Activated T-helper 9 cell treated with anti-CD3 and anti-CD28 coated beads, Interleukin-2, amount 50 U/mL, for 16 hours (primary cell): ENCODE results near the gene SLC16A11.
A peak's percentile ranks its signal among the peaks of the same experiment; 100 is the strongest.

ENCODE experiments used
- DNase-seq: peaks from one replicate; pipeline ENCODE4 v3.0.0-alpha.2; 2020; ENCODE audit warnings: low read depth

The SLC16A11 gene

GRCh38 chr17:7025245-7025644 lies 18.6 kb downstream of the SLC16A11 start:
- no peak for DNase-seq

GRCh38 chr17:7024402-7024785 lies 19.5 kb downstream of the SLC16A11 start:
- DNase-seq, result no peak

- peak; percentile 93 for DNase-seq
Observed at GRCh38 chr17:7023576-7024401, 20.1 kb downstream of the SLC16A11 start.

DNA sequence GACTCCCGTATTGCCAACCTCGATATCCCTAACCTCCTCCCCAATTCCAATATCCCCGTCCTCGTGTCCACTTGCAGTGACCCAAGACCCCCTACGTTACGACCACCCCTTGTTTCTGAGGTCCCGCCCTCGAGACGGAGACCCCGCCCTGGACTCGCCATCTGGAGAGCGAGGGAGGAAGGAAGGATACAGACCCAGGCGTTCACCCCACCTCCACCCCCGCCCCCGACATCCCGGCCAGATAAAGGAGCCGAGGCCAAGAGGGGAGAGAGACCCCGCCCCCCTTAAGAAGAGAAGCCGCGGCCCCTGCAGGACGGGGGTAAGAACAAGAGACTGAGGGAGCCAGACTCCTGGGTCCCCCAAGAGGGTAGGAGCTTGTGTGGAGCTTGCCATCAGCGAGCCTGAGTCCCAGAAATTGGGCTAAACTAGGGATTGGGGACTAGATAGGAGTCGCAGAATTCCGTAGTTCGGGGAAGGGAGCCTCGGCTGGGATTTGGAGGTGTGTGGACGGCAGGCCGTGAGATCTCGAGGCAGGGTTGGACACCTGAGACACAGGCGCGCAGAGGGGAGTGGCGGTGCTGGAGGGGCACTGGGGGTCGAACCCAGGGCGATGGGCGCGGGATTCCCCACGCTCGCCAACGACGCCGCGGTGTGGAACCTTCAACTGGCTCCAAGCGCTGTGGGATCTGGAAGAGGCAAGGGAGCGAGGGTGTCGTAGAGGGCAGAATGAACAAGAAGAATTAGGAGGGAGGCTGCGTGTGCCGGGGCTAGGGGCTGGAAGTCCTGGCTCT lies 20.9 kb downstream of the SLC16A11 start, which contains the start of gene BCL6B:
Gene BCL6B (plus strand): TSS at position 270 of the 791 bp plus-strand sequence. CDS start 622 bp downstream, outside the sequence.
- no peak for DNase-seq

DNA sequence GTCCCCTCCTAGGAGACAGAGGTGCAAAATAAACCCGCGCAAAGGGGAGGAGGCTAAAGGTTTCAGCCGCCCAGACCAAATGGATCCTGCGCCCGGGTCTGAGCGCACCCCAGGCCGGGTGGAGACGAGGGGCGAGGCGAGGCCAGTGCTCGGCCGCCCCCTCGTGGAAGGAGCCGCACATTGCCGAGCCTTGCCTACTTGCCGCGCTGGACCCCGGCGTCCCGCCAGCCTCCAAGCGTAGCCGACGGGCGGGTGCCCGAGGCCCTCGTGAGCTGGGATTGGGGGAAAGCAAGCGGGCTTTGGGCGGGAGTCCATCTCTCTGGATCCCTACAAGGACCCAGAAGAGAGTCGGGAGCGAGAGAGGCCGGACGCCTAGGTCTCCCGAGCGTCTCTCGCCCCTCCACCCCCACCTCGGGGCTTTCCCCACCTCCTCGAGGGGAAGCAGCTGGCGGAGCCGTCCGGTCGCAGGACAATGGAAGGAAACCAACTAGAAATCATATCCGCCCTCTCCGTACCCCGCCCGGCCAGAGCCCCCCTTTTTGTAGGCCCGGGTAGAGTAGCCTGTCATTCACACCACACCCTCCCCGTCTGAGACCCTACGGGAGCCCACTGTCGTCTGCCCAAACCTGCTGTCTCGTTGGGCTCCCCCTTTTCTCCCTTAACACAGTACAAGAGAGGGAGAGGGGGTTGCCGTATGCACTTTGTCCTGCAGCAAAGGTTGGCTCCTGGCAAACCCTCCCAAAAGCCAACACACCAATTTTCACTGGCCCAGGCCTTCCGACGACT lies 21.7 kb downstream of the SLC16A11 start:
- DNase-seq, result peak; percentile 72

- no peak for DNase-seq
Observed at GRCh38 chr17:7020894-7021664, 22.8 kb downstream of the SLC16A11 start.

DNA sequence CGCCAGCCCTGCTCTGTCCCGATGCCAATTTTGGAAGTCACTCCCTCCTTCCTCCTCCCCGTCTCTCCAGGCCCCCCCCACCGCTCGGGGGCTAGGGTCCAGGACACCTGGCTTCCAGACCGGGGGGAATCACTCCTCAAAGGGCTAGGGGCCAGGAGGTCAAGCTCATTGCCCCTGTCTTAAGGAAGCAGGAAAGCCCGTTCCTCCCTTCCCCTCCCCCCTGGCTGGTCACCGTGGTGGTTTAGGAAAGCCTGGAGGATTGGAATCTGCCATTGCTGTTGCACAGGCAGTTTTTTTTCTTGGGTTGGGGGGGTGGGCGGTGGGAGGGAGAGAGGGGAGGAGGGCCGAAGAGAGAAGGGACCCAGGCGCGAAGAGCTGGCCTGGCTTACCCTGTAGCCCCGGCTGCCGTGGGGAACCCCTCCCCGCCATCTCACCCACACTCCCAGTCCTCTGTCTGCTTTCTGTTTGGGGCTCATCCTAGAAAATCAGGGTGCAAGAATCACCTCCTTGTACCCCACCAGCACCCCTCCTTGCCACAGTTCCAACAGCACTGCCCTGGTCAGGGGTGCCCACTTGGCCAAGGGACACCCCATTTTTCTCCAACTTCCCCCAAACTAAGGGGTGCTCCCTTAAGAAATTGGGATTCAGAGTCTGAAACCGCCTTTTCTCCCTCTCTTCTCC lies 23.9 kb downstream of the SLC16A11 start:
- no peak for DNase-seq

DNA sequence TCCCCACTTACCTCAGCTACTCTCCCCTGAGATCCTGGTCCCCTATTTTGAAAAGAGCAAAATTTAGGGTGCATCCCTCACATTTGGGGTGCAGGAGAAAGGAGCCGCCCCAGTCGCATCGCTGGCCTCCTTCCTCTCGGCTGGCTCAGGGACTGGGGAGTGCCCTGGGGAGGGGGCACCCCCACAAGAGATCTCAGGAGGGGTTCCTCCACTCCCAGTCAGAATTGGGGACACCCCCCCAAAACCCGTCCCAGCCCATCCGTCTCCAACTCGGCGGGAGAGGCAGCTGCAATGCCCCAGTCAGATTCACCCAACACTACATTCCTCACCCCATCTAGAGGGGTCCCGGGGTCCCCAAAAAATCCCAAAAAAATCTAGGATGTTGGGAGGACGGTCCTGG lies 24.5 kb downstream of the SLC16A11 start:
- no peak for DNase-seq

GRCh38 chr17:7018331-7018964 lies 25.4 kb downstream of the SLC16A11 start:
- DNase-seq, result no peak

GRCh38 chr17:7017827-7018200 lies 26.1 kb downstream of the SLC16A11 start:
- no peak for DNase-seq

GRCh38 chr17:7016886-7017826 lies 26.7 kb downstream of the SLC16A11 start:
- DNase-seq, result no peak

DNA sequence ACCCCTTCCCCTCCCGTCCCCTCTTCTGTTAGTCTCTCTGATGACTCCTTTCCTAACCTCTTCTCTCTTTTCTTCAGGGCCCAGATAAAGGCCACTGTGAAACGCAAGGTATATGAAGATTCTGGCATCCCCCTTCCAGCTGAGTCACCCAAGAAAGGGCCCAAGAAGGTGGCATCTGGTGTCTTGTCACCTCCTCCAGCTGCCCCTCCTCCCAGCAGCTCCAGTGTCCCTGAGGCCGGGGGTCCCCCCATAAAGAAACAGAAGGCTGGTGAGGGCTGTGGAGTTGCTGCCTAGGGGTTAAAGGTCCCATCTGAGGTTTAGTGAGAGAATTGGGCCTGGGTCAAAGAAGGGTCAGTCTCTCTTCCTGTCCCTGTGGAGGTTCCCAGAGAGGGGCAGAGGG lies 27.5 kb downstream of the SLC16A11 start:
- no peak for DNase-seq

DNA sequence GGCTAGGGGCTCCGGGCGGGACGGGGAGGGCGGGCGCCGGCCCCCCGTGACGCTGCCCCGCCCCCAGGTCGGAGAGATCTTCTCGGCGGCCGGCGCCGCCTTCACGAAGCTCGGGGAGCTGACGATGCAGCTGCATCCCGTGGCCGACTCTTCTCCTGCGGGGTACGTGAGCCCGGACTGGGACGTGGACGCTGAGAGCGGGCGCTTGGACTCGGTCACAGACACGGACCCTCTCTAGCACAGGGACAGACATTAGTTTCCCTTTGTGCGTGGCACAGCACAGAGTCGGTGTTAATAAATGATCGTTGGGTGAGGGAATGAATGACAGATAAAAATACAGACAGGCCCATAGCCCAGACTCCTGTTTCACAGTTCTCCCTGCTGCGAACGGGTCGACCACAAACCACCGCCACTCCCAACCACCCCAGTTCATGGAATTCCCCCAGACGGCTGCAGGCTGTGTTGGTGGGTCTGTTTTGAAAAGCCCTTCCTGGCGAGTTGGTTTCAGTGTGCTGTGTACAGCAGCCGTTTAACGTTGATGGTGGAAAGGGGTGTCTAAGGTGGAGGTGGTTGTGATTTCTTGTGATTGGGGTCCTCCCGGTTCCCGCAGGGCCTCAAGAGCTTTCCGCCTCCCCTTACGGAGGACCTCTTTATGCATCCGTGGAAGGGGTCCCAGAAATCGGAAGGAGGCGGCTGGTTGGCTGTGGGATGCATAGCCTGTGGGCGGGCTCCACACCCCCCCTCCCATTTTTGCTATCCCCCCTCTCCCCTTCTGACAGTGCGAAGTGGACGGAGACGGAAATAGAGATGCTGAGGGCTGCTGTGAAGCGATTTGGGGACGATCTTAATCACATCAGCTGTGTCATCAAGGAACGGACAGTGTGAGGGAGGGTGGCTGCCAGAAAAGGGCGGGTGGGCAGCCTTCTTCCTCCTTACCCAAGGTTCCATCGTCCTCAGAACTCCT lies 28.6 kb downstream of the SLC16A11 start:
- peak; percentile 75 for DNase-seq

DNA sequence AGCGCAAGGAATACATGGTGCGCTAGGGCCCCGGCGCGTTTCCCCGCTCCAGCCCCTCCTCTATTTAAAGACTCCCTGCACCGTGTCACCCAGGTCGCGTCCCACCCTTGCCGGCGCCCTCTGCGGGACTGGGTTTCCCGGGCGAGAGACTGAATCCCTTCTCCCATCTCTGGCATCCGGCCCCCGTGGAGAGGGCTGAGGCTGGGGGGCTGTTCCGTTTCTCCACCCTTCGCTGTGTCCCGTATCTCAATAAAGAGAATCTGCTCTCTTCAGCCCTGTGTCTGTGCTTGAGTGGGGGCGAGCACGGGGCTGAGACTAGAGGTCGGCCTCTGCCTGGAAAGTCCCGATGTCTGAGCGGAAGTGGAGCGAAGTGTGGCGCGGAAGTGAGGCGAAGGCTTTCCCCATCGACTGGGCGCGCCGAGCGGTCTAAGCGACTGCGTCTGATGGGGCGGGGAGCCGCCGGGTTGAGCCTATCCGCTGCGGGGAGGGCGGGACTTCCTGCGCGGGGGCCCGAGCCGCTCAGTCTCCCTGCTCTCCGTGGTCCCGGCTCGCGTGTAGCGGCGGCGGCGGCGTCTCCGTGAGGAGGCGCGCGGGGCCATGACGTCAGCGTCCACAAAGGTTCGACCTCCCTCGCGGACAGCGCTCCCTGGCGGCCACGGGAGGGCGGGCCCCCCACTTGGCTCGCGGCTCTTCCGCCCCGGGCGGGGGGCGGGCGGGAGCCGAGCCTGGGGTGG lies 29.5 kb downstream of the SLC16A11 start:
- DNase-seq, result peak; percentile 98

GRCh38 chr17:7011942-7012254 lies 32.0 kb downstream of the SLC16A11 start:
- no peak for DNase-seq

GRCh38 chr17:7011415-7011814 lies 32.5 kb downstream of the SLC16A11 start:
- DNase-seq, result no peak

DNA sequence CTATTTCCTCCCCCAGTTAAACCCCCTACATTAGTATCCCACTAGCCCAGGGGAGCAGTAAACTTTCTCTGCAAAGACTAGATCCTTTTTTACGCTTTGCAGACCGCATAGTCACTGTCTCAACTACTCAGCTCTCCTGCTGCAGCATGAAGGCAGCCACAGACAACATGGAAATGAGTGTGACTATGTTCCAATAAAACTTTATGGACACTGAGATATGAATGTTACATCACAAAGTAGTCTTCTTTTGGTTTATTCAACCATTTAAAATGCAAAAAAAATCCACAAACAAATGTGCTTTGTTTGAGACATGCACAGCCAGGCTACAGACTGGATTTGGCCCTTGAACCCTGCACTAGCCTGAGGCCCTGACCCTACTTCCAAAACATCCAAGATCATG lies 33.4 kb downstream of the SLC16A11 start:
- no peak for DNase-seq

DNA sequence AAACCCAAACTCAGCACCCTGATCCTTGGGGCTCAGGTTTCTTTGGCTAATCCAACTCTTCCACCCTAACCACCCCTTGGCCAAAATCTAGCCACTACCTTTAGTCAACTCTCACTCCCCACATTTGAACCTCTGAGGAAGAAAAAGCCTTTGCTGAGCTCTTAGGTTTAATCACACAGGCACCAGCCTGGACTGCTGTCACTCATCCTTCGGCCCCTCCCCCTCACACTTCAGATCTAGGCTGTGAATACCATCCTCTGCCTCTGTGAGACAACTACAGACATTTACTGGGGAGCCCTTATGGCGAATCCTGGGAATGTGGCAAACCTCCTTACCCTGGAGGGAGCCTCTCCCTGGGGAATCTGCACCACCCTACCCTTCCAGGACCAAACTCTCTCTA lies 36.7 kb downstream of the SLC16A11 start:
- DNase-seq, result no peak
